Neural cell (in vitro differentiated cells): ENCODE results near the gene POU6F2.

Source experiments
- CTCF ChIP-seq: fragments of 450-650 bp; IDR thresholded peaks from 2 replicates; pipeline ENCODE4 v1.5.1; 2014; ENCODE audit warnings: antibody characterized with exemption, mild to moderate bottlenecking, moderate library complexity; ENCODE audit not compliant: poor library complexity, severe bottlenecking
- EP300 ChIP-seq: fragments of 450-650 bp; conservative IDR thresholded peaks from 2 replicates; pipeline ENCODE4 v1.6.1; 2014; ENCODE audit warnings: antibody characterized with exemption, mild to moderate bottlenecking, moderate library complexity; ENCODE audit not compliant: poor library complexity, severe bottlenecking
- EZH2 ChIP-seq: fragments of 200-600, 300-800 bp; shearing (Covaris generic), sonication (generic); IDR thresholded peaks from 2 replicates; pipeline ENCODE4 v1.6.1; 2014; ENCODE audit warnings: antibody characterized with exemption, low read length, borderline replicate concordance, mild to moderate bottlenecking; ENCODE audit not compliant: insufficient read depth, poor library complexity, severe bottlenecking
- POLR2AphosphoS5 ChIP-seq: IDR thresholded peaks from 2 replicates; pipeline ENCODE4 v1.6.1; 2012
- TAF1 ChIP-seq: IDR thresholded peaks from 2 replicates; pipeline ENCODE4 v1.6.1; 2012; ENCODE audit warnings: low read depth
- TF ChIP-seq, protein P1 (sequence below): IDR thresholded peaks from 2 replicates; pipeline ENCODE4 v1.6.1; 2012; ENCODE audit warnings: borderline replicate concordance

DNA sequence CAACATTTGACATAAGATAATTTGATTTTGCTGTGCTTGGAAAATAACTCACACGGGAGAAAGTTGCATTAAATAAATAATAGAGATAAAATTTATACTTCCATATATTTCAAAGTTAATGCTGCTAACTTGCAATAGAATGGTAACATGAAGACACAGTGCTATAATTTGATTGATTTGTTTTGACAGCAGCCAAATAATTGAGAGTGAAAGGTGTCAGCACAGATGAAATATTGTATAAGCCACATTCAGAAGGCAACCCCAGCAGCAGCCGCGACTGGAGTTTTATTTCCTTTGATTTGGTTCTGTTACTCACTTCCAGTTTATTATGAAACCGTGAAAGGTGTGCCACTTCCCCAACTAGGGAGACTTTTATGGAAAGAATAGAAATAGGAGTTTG, 242.2 kb downstream of the POU6F2 start:
- TF ChIP-seq EP300 = peak; percentile 98
- no peak for TF ChIP-seq CTCF
- TF ChIP-seq, protein P1, sequence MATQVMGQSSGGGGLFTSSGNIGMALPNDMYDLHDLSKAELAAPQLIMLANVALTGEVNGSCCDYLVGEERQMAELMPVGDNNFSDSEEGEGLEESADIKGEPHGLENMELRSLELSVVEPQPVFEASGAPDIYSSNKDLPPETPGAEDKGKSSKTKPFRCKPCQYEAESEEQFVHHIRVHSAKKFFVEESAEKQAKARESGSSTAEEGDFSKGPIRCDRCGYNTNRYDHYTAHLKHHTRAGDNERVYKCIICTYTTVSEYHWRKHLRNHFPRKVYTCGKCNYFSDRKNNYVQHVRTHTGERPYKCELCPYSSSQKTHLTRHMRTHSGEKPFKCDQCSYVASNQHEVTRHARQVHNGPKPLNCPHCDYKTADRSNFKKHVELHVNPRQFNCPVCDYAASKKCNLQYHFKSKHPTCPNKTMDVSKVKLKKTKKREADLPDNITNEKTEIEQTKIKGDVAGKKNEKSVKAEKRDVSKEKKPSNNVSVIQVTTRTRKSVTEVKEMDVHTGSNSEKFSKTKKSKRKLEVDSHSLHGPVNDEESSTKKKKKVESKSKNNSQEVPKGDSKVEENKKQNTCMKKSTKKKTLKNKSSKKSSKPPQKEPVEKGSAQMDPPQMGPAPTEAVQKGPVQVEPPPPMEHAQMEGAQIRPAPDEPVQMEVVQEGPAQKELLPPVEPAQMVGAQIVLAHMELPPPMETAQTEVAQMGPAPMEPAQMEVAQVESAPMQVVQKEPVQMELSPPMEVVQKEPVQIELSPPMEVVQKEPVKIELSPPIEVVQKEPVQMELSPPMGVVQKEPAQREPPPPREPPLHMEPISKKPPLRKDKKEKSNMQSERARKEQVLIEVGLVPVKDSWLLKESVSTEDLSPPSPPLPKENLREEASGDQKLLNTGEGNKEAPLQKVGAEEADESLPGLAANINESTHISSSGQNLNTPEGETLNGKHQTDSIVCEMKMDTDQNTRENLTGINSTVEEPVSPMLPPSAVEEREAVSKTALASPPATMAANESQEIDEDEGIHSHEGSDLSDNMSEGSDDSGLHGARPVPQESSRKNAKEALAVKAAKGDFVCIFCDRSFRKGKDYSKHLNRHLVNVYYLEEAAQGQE = no peak
- TF ChIP-seq TAF1 = no peak
- peak; percentile 98 for TF ChIP-seq POLR2AphosphoS5
- TF ChIP-seq EZH2 = no peak
